GM18873 (cell line): ENCODE results near the gene MICALL1.
"Not testable (repeated sequence)": the region's sequence is repeated elsewhere in the genome, so short reads cannot be mapped to it uniquely, and the experiment has no call there.

Source experiments
- ATAC-seq: cut with Tn5 transposase; IDR thresholded peaks from one replicate; pipeline ENCODE4 v1.9.1; 2021; ENCODE audit warnings: mild to moderate bottlenecking, moderate library complexity, moderate number of reproducible peaks; ENCODE audit not compliant: unreplicated experiment, low FRiP score

The MICALL1 gene

DNA sequence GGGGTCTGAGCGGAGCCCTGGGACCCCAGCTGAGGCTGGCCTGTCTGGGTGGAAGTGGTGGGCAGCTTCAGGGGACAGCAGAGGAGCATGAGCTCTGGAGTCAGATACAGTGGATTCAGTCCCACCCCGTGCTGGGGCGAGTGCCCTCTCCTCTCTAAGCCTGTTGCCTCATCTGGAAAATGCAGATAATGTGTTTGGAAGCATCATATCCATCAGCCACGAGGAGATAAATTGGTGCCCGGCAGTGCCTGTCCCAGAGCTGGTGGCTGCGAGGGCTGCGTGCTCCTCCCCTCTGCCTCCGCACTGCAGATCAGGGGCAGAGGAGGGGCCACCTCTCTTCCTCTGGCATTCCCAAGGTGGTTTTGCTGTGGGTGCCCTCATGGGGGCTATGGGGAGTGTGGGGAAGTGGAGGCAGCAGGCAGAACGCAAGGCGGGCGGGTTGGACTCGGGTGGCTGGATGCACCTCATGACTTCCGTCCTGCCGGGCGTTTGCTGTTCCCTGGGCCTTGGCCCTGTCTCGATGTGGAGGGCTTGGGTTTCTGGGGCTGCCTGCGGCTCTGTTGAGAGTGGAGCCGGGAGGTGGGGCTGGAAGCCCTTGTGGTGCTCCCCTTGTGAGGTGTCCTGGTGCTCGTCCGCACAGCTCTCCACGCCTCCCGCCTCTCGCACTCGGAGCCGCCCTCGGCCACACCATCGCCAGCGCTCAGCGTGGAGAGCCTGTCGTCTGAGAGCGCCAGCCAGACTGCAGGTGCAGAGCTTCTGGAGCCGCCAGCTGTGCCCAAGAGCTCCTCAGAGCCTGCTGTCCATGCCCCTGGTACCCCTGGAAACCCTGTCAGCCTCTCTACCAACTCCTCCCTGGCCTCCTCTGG lies 20.9 kb downstream of the MICALL1 start:
- no peak for ATAC-seq

DNA sequence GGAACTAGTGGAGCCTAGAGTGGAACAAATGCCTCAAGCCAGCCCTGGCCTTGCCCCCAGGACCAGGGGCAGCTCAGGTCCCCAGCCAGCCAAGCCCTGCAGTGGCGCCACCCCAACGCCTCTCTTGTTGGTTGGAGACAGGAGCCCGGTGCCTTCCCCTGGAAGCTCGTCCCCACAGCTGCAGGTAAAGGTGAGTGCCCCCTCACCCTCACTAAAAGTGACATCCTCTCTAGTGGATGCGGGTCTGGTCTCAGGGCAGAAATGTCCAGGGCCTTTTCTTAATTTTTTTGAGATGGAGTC lies 21.5 kb downstream of the MICALL1 start:
- ATAC-seq: no peak

DNA sequence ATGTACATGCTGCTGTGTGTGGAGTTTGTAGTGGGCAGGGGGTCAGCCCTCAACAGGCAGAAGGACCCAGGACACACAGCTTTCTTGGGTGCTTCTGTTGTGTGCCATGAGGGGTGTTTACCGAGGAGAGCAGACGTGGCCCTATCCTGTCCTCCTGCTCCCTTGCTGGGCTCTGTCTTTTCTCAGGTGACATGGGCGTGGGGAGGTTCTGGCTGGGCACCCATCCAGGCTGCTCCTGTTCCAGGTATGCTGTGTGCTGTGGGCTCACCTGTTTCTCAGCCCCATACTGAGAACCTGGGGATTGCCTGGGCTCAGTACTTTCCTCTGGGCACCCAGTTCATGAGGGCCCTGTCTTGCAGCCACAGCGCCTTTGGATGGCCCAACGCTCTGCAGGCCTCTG lies 23.3 kb downstream of the MICALL1 start:
- ATAC-seq: no peak

DNA sequence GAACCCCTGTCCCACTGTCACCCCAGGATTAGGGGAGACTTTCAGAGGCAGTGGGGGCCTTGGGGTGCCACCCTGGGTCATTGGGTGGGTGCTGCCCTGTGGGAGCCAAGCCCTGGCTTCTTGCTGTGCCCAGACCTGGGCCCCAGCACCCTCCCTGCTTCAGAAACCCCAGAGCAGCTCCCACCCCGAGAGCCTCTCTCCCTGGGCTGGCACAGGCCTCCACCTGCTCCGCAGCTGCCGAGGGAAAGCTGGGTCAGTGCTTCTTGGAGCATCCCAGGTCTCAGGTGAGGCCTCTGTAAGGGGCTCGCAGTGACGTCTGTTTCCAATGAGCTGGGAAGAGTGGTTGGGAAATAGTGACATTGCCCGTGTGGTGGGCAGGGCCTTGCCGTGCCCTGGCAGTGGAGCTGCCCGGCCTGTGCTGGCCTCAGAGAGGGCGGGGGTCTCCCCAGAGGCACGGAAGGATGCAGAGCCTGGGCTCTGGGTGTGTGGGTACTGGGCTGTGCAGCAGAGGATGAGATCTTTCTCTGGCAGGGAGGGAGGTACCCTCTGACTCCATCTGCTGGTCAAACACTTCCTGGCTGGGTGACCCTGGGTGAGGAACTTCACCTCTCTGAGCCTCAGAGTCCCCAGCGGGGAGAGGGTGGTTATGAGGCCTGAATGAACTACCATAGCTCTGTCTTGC lies 24.3 kb downstream of the MICALL1 start:
- no peak for ATAC-seq

DNA sequence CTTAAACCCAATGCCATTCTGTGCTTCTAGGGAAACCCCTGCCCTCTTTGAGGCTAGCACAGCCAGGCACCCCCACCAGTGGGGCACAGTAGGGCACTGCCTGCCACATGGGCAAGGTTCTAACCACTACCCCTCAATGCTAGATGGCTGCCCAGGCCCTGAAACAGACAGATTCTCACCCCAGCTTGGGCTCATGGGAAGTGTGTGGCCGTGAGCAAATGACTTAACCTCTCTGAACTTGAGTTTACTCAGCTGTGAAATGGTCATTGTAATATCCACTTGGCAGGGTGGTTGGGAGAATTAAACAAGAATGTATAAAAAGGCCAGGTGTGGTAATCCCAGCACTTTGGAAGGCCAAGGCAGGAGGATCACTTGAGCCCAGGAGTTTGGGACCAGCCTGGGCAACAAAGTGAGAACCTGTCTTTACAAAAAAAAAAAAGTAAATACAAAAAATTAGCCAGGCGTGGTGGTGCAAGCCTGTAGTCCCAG lies 24.9 kb downstream of the MICALL1 start:
- no peak for ATAC-seq

DNA sequence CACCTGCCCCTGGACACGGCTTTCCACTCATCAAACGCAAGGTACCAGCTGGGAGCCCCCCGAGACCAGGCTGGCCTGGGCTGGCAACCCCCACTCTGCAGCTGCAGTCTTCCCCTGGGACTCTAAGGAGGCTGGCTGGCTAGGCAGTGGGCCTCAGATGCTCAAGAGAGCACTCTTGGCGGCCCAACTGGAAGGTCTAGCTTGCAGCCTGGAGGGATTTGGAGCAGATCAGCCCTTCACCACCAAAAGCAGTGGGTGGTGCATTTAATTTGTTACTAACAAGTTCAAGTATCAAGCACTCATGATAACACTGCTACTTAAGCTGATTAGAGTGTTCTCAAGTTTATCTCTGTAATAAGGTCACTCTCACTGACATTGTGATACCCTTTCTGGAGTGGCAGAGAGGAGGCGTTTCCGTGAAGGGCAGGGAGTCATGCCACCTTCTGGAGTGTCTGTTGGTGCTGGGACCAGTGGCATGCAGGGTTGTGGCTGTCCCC lies 25.8 kb downstream of the MICALL1 start:
- ATAC-seq: no peak

DNA sequence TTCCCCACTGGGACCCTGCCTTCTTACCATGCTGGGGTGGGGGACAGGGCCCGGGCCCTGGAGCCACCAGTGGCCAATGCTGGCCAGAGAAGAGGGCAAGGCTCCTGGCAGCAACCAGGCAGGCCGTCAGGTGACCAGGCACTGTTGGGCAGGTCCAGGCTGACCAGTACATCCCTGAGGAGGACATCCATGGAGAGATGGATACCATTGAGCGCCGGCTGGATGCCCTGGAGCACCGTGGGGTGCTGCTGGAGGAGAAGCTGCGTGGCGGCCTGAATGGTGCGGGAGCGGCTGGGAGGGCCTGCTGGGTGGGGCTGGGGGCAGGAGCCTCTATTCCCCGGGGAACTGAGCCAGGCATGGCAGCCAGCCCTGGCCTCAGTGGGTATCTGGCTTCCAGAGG lies 26.3 kb downstream of the MICALL1 start:
- ATAC-seq: no peak

DNA sequence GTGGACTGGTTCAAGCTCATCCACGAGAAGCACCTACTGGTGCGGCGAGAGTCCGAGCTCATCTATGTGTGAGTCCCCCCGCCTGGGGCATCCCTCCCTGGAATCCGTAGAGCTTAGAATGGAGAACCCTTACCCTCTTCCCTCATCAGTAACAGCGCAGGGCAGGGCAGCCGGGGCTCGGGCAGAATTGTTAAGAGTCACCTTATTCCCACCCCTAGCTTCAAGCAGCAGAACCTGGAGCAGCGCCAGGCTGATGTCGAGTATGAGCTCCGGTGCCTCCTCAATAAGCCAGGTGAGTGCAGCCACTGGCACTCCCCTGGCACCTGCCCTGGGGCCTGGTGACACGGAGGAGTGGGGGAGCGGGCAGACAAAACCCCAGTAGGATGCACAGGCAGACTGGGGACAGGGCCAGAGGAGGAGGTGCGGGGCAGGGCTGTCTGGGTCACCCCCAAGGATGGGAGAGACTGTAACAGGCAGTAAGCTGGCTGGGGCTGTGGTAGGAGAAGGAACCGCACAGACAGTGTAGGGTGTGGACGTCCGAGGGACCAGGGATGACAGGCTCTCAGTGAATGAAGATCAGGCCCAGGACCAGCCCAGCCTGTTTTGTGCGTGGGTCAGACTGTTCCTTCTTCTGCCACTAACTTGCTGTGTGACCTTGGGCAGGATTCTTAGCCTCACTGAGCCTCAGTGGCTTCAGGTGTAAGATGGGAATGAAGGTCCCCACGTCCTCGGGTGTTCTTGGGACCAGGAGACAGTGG lies 26.9 kb downstream of the MICALL1 start:
- no peak for ATAC-seq

DNA sequence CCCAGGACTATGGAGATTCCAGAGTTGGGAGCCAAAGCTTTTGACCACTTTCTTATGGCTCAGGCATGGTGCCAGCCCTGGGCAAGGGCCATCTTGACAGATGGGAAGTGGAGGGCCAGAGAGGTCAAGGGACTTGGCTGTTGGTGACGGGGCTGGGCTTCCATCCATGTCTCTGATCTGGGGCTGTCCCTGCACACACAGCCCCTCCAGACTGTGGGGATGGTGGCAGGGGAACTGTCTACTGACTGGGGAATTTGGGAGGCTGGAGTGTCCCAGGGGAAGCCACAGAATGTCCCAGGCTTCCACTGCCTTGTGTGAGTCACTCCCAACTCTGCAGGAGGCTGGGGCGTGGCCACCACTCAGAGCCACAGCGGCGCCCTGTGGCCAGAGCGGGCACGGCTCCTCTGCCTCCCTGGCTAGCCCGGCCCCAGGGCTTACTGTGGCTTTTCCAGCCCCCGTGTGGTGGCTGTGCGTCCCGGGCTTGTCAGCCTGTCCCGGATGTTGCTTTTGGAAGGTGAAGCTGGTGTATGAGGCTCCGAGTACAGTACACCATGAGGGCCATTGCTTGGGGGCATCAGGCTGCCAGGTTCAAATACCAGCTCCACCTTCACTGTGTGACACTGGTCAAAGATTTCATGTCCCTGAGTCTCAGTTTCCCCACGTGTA lies 27.7 kb downstream of the MICALL1 start:
- peak; percentile 59 for ATAC-seq

DNA sequence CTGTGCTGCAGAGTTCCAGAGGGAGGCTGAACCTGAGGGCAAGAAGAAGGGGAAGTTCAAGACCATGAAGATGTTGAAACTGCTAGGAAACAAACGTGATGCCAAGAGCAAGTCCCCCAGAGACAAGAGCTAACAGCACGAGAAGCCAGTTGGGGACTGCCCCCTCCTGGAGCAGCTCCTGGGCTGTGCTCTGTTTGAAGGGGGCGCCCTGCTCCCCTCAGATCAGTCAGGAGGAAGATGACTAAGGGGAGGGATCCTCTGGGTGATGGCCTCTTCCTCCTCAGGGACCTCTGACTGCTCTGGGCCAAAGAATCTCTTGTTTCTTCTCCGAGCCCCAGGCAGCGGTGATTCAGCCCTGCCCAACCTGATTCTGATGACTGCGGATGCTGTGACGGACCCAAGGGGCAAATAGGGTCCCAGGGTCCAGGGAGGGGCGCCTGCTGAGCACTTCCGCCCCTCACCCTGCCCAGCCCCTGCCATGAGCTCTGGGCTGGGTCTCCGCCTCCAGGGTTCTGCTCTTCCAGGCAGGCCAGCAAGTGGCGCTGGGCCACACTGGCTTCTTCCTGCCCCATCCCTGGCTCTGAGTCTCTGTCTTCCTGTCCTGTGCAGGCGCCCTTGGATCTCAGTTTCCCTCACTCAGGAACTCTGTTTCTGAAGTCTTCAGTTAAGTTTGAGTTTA lies 34.7 kb downstream of the MICALL1 start:
- ATAC-seq: no peak

DNA sequence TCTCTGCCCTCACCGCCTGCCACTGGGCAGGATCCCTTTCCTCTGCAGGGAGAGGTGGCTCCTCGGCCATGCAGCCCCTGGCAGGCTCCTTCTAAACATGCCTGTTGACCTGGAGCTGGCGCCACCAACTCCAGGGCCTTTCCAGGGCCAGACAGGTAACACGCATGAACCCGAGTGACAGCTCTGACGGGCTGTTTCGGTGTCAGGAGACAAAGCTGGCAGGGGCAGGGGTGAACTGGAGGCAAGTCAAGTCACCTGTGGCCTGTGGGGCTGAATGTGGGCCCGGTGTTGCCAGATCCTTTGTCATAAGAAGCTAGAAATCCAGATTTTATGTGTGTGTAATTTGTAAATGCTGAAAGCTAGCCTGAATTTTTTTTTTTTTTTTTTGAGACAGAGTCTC lies 36.0 kb downstream of the MICALL1 start:
- no peak for ATAC-seq

DNA sequence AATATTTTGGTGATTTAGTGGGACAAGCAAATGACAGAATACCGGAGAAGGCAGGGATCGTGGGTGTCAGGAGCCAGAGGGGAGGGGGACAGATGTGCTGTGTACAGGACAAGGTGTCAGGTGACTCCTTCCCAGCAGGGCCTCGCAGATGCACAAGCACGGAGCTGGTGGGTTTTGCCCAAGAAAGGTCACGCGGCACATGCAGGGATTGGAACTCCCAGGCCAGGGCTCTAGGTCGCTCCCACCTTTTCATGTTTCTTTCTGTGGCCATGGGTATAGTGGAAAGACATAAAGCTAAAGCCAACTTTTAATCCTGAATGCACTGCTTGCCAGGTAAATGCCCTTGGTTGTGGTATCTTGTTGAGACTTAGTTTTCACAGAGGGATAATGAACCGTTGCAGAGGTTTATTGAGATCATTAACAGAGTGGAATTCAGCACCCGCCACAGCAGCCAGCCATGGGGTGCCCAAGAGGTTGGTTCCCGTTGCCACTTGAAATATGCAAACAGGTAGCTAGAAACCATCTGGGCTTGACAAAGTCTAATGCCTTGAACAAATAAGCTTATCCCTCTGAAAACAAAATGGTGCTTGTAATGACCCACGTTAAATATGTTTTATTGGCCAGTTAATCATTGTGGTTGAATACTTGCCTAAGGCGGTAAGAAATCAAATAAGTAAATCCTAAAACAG lies 37.2 kb downstream of the MICALL1 start:
- ATAC-seq: no peak

DNA sequence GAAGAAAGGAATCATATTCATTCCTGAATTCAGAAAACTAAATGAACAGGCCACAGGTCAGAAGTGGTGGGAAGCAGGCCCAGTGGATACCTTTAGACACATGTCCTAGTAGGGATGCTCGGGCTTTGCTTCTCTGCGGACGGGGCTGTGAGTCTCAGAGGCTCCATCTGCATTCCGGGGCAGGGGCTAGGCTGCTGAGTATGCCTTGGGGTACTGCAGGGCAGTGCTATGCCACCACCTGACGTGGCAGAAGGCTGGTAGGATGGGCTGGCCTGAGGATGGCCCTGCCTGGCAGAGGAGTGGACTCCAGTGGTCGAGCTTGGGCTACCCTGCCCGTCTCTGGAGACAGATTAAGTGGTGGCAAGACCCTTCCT lies 37.7 kb downstream of the MICALL1 start:
- no peak for ATAC-seq

DNA sequence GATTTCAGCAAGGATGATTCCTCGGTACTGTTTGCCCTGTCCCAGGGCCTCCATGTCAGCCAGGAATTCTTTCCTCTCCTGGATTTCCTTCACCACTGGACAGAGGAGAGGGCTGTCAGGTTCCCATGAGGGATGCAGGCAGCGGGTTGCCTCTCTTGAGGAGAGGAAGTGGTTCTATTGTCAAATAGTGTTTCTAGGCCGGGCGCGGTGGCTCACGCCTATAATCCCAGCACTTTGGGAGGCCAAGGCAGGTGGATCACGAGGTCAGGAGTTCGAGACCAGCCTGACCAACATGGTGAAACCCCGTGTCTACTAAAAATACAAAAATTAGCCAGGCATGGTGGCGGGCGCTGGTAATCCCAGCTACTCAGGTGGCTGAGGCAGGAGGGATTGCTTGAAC lies 38.3 kb downstream of the MICALL1 start:
- not testable (repeated sequence) for ATAC-seq

DNA sequence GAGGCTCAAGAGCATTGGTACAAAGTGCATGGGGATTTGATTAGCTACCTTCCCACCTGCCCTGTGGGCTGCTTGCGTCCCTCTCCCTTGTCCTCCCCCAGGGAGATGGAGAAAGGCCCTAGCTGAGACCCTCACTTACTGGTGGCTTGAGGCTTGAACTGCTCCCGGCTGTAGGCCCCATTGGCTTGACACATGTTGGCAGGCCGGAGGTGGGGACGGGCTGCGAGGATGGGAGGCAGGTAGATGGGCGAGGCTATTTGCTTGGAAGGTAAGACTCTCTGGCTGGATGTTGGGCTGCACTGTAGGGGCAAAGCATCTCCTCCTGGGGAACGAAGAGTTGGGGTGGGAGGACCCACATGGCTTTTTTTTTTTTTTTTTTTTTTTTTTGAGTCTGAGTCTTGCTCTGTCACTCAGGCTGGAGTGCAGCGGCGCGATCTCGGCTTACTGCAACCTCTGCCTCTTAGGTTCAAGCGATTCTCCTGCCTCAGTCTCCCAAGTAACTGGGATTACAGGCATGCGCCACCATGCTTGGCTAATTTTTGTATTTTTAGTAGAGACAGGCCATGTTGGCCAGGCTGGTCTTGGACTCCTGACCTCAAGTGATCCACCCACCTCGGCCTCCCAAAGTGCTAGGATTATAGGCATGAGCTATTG lies 41.2 kb downstream of the MICALL1 start:
- not testable (repeated sequence) for ATAC-seq

DNA sequence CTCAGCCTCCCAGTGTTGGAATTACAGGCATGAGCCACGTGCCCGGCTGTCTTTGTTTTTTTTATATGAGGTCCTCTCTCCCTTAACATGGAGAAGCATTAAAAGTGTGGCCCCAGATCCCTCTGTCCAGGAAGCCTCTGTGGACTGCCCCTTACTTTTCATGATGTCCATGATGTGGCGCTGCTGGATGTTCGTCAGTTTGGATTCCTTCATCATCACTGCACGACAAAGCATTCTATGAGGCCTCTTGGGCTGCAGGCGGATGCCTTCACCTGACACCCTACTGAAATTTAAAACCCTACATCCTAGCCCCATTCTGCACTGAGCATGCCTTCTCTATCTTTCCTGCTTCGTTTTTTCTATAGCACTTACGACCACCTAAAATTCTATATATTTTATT lies 45.2 kb downstream of the MICALL1 start:
- no peak for ATAC-seq

DNA sequence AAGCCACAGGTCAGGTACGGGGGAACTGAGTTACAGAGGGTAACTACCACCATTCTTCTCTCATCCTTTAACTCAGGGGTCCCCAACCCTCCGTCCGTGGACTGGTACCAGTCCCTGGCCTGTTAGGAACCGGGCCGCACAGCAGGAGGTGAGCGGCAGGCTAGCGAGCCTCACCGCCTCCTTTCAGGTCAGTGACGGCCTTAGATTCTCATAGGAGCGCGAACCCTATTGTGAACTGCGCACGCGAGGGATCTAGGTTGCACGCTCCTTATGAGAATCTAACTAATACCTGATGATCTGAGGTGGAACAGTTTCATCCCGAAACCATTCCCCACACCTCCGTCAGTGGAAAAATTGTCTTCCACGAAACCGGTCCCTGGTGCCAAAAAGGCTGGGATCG lies 46.5 kb downstream of the MICALL1 start:
- not testable (repeated sequence) for ATAC-seq

DNA sequence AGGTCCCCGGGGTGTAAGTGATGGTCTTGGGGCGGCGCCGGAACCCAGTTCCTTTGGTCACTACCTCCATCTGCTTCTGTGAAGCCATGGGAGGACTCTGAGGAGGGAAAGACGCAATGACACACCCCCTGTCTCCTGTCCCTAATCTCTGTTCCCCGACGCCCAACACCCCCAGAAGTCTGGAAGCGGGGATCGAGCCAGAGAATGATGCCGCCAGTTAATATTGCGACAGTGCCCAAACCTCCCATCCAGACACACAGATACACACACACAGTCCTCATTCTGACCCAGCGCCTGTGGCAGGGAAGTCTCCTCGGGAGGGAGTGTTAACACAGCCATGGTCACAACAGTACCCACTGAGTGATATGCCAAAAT lies 47.0 kb downstream of the MICALL1 start:
- ATAC-seq: peak; percentile 29
